GM12878 (cell line): ENCODE measurements around the gene GCH1. TPM values are rescaled to one million over a fixed set of nuclear protein-coding genes. Genes with fewer than 3 reads are reported as not detected.

ENCODE experiments used
- ATAC-seq: fragments of 200-7000 bp; cut with Tn5 transposase; 3 replicates; pipeline ENCODE4 v1.9.1; 2020; ENCODE audit warnings: mild to moderate bottlenecking, moderate library complexity
- BruUV-seq: library from RNA; stranded (reverse); fragments of 400-500 nt; replicated peaks from 2 replicates; lab custom pipeline; 2021; lab: Mats Ljungman, UMichigan
- CTCF ChIA-PET: fragments of 300-600 bp; sonication (Branson Sonifier 250); formaldehyde crosslinking; extraction: SDS; loops from one replicate; lab custom pipeline; 2021; ENCODE audit warnings: inconsistent platforms; lab: Yijun Ruan, JAX
- POLR2A ChIA-PET: fragments of 350-600 bp; formaldehyde crosslinking; extraction: SDS; loops from one replicate; lab custom pipeline; 2021; ENCODE audit warnings: inconsistent platforms; lab: Charles Lee
- RAD21 ChIA-PET: fragments of 300-600 bp; sonication (Branson Sonifier 250); formaldehyde crosslinking; loops from one replicate; lab custom pipeline; 2023; ENCODE audit warnings: antibody characterized with exemption; ENCODE audit not compliant: unreplicated experiment; lab: Charles Lee
- SMC1A ChIA-PET: fragments of 300-600 bp; sonication (Branson Sonifier 250); formaldehyde crosslinking; loops from one replicate; lab custom pipeline; 2023; ENCODE audit not compliant: unreplicated experiment, uncharacterized antibody; lab: Charles Lee
- DNase-seq: peaks from one replicate; pipeline ENCODE4 v3.0.0-alpha.2; 2011; ENCODE audit warnings: low read depth, low spot score
- FAIRE-seq: peaks from 3 replicates; lab custom pipeline; 2011; peaks lifted over from hg19 to GRCh38; lab: Jason Lieb, UNC
- H2AFZ ChIP-seq: 2 replicates; pipeline ENCODE4 v1.6.0; 2011; ENCODE audit warnings: low read depth, low read length, control low read depth; ENCODE audit not compliant: control insufficient read depth
- H3K27ac ChIP-seq: 2 replicates; pipeline ENCODE4 v1.5.1; 2011; ENCODE audit warnings: control low read depth; ENCODE audit not compliant: control insufficient read depth, insufficient read depth
- H3K27me3 ChIP-seq, 2 experiments: replicated peaks in 1 of 2; 2 replicates each; pipeline versions ENCODE4 v1.6.0 to v1.6.1; 2011; ENCODE audit warnings: low read length in 1 of 2; ENCODE audit not compliant: control insufficient read depth in 2 of 2, insufficient read depth in 2 of 2
- H3K36me3 ChIP-seq, 2 experiments: 2 replicates each; pipeline ENCODE4 v1.5.1; 2011; ENCODE audit warnings: low read length in 1 of 2; ENCODE audit not compliant: control insufficient read depth in 2 of 2, insufficient read depth in 2 of 2
- H3K4me1 ChIP-seq: 2 replicates; pipeline ENCODE4 v1.6.1; 2011; ENCODE audit warnings: mild to moderate bottlenecking, low read length, moderate library complexity, mixed read lengths; ENCODE audit not compliant: control insufficient read depth, insufficient read depth
- H3K4me2 ChIP-seq: 2 replicates; pipeline ENCODE4 v1.6.0; 2011; ENCODE audit warnings: control low read depth; ENCODE audit not compliant: control insufficient read depth, insufficient read depth
- H3K4me3 ChIP-seq: fragments of 200-600 bp; sonication (generic); 2 replicates; pipeline ENCODE4 v1.5.1; 2016
- H3K79me2 ChIP-seq: 2 replicates; pipeline ENCODE4 v1.6.0; 2011; ENCODE audit warnings: low read length; ENCODE audit not compliant: control insufficient read depth, insufficient read depth
- H3K9ac ChIP-seq: 2 replicates; pipeline ENCODE4 v1.8.0; 2011; ENCODE audit warnings: low read length, control low read depth, mixed read lengths; ENCODE audit not compliant: control insufficient read depth, insufficient read depth
- H3K9me3 ChIP-seq: replicated peaks from 3 replicates; pipeline ENCODE4 v1.5.1; 2011; ENCODE audit warnings: mild to moderate bottlenecking, low read length; ENCODE audit not compliant: control insufficient read depth, insufficient read depth
- H4K20me1 ChIP-seq: 2 replicates; pipeline ENCODE4 v1.6.0; 2011; ENCODE audit not compliant: control insufficient read depth, insufficient read depth
- E2F4 ChIP-seq: IDR thresholded peaks from 2 replicates; pipeline ENCODE4 v1.6.1; 2012; ENCODE audit warnings: low read depth, low read length, improper control_type of control experiment
- KDM1A ChIP-seq: fragments of 200-600 bp; sonication (generic); IDR thresholded peaks from 2 replicates; pipeline ENCODE4 v1.6.1; 2016; ENCODE audit warnings: borderline replicate concordance
- MLLT1 ChIP-seq: fragments of 450-650 bp; IDR thresholded peaks from 2 replicates; pipeline ENCODE4 v1.6.1; 2016; ENCODE audit warnings: mild to moderate bottlenecking
- ZBED1 ChIP-seq: IDR thresholded peaks from 2 replicates; pipeline ENCODE4 v1.6.1; 2016; ENCODE audit warnings: borderline replicate concordance
- ZNF592 ChIP-seq: fragments of 450-650 bp; IDR thresholded peaks from 2 replicates; pipeline ENCODE4 v1.6.1; 2017; ENCODE audit warnings: mild to moderate bottlenecking, moderate library complexity
- WGBS: methylation state at CpG from one replicate; pipeline ENCODE4 v1.1.6; 2016; ENCODE audit warnings: low lambda C conversion rate; ENCODE audit not compliant: insufficient replicate concordance, insufficient coverage; ENCODE audit errors: missing lambda C conversion rate; 5-methylcytosine and 5-hydroxymethylcytosine counted together
- in situ Hi-C: fragments of 300-500 bp; cut with MboI; formaldehyde crosslinking; loops from 9 replicates; pipeline ENCODE4 v1.14.3; 2018; ENCODE audit warnings: mixed read lengths
- intact Hi-C: fragments of 100-400 bp; cut with micrococcal nuclease; formaldehyde crosslinking; loops from one replicate; pipeline ENCODE4 v1.14.2; 2022; ENCODE audit not compliant: unreplicated experiment
- polyA plus RNA-seq, 11 experiments: library from polyadenylated mRNA; depleted of rRNA in 4 of 11; unstranded in 6 of 11; stranded (reverse) in 5 of 11; fragments of >200 nt; fragmentation: Nextera tagmentation in 4 of 11; fragmentation: Illumina TruSeq in 1 of 11; extraction: Ambion mirVana in 4 of 11; extraction: Trizol in 1 of 11; gene quantifications; 1 replicate in 1 of 11; 2 replicates in 10 of 11; pipeline versions ENCODE4 v1.2.1 to v1.2.3, GENCODE V29; 2011 to 2016; ENCODE audit warnings: inconsistent platforms in 2 of 11, missing spikeins in 2 of 11, low read depth in 1 of 11
- total RNA-seq, 4 experiments: library from RNA; depleted of rRNA in 3 of 4; stranded (reverse); fragments of >200 nt in 3 of 4; fragmentation: Illumina TruSeq in 1 of 4; extraction: Trizol in 1 of 4; gene quantifications; 2 replicates each; pipeline versions ENCODE4 v1.2.1 to v1.2.3, GENCODE V29; 2013 to 2021

Gene GCH1
- total and polyA plus RNA-seq, 10 of the 15 experiments (the other 5 are each of a cell fraction or from before 2014, with no cell fraction given) = 25.1 to 37.0 (median 33.8) TPM

GRCh38 chr14:54816450-54816849 is 86.2 kb downstream of the GCH1 start:
- no peak for ATAC-seq
- H4K20me1 ChIP-seq = no peaks in the 10 kb centered on the region
- H3K4me2 ChIP-seq = no peak overlapping the region
- intact Hi-C loops (no loop called here), in situ Hi-C loops (no loop called here)
- H2AFZ ChIP-seq = no peak overlapping the region
- CTCF ChIA-PET = interaction anchor here (0.7 kb wide), 2 partner anchors 9 to 46 kb away, joined by 3 read pairs; no protein-coding TSS in a partner anchor
- no peaks in the 10 kb centered on the region for H3K79me2 ChIP-seq
- WGBS = 38% methylated on average over 1 of the region's 1 CpG
- H3K9me3 ChIP-seq = no peaks in the 10 kb centered on the region
- POLR2A ChIA-PET = no interaction called here
- H3K27me3 ChIP-seq = no peaks in the 10 kb centered on the region
- FAIRE-seq = no peak
- H3K36me3 ChIP-seq = no peaks in the 10 kb centered on the region
- no peak for DNase-seq
- no peak overlapping the region for H3K9ac ChIP-seq
- SMC1A ChIA-PET = interaction anchor here (1.3 kb wide), 1 partner anchor 12 kb away, joined by 3 read pairs; no protein-coding TSS in a partner anchor
- TF ChIP-seq ZNF592 (no peak), MLLT1 (no peak), KDM1A (no peak), E2F4 (no peak), ZBED1 (no peak)
- no peak overlapping the region for H3K27ac ChIP-seq
- H3K4me1 ChIP-seq = no peaks in the 10 kb centered on the region
- BruUV-seq = no TSS peak
- RAD21 ChIA-PET = no interaction called here
- no peak overlapping the region for H3K4me3 ChIP-seq
